ENCODE results near the gene AGBL5.

DNA sequence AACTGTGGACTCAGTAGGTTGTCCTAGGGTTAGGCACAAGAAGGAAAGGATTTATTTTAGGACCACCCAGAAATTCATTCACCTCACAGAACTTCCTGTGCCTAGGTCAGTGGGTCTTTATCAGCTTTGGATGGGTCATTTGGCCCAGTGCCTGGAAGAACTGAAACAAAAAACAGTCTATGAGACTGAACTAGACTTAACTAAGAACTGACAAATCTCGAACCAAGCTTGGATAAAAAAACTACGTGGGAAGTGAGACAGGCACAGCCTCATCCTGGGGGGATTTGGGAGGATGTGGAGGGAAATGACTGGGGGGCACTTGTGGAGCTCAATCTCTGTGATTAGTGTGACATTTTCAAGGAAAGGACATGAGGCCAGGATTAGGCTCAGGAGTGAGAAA is 22.3 kb downstream of the AGBL5 start:
- TF ChIP-seq FOXJ3 (CRISPR knock-in tag; IDR thresholded peaks at IDR 0.05) (no peak), POLR2AphosphoS5 (IDR thresholded peaks at IDR 0.05; ENCODE audit: control insufficient read depth, insufficient read depth, low read depth, low read length) (no peak)
- TF ChIP-seq, protein P1, sequence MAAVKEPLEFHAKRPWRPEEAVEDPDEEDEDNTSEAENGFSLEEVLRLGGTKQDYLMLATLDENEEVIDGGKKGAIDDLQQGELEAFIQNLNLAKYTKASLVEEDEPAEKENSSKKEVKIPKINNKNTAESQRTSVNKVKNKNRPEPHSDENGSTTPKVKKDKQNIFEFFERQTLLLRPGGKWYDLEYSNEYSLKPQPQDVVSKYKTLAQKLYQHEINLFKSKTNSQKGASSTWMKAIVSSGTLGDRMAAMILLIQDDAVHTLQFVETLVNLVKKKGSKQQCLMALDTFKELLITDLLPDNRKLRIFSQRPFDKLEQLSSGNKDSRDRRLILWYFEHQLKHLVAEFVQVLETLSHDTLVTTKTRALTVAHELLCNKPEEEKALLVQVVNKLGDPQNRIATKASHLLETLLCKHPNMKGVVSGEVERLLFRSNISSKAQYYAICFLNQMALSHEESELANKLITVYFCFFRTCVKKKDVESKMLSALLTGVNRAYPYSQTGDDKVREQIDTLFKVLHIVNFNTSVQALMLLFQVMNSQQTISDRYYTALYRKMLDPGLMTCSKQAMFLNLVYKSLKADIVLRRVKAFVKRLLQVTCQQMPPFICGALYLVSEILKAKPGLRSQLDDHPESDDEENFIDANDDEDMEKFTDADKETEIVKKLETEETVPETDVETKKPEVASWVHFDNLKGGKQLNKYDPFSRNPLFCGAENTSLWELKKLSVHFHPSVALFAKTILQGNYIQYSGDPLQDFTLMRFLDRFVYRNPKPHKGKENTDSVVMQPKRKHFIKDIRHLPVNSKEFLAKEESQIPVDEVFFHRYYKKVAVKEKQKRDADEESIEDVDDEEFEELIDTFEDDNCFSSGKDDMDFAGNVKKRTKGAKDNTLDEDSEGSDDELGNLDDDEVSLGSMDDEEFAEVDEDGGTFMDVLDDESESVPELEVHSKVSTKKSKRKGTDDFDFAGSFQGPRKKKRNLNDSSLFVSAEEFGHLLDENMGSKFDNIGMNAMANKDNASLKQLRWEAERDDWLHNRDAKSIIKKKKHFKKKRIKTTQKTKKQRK (IDR thresholded peaks at IDR 0.05; ENCODE audit: borderline replicate concordance, low read depth, low read length), result no peak
